SK-N-MC (cell line): ENCODE data around the gene DGCR2.
"Not testable (repeated sequence)": the region's sequence is repeated elsewhere in the genome, so short reads cannot be mapped to it uniquely, and the experiment has no call there.

Experiments
- DNase-seq: peaks from one replicate; pipeline ENCODE4 v3.0.0-alpha.2; 2011; ENCODE audit warnings: low read depth, low spot score
- H3K27ac ChIP-seq: fragments of 200-600 bp; sonication (generic); 2 replicates; pipeline ENCODE4 v1.5.1; 2016; ENCODE audit warnings: mixed run types
- H3K36me3 ChIP-seq: fragments of 200-600 bp; sonication (generic); 2 replicates; pipeline ENCODE4 v1.6.1; 2017; ENCODE audit warnings: antibody characterized with exemption, low read length, mixed read lengths; ENCODE audit not compliant: insufficient read depth
- H3K4me3 ChIP-seq: fragments of 200-600 bp; sonication (generic); 2 replicates; pipeline ENCODE4 v1.5.1; 2016
- H3K9ac ChIP-seq: fragments of 200-600 bp; sonication (generic); 2 replicates; pipeline ENCODE4 v1.8.0; 2017; ENCODE audit warnings: mixed run types, mixed read lengths; ENCODE audit not compliant: insufficient read length
- H3K9me3 ChIP-seq: fragments of 200-600 bp; sonication (generic); 2 replicates; pipeline ENCODE4 v1.6.1; 2017; ENCODE audit warnings: low read depth, mild to moderate bottlenecking, antibody characterized with exemption, low read length, moderate library complexity, mixed read lengths
- EZH2 ChIP-seq: fragments of 200-600 bp; sonication (generic); IDR thresholded peaks from one replicate; pipeline ENCODE4 v1.6.1; 2017; ENCODE audit warnings: antibody characterized with exemption
- FOXP2 ChIP-seq: optimal IDR thresholded peaks from 2 replicates; pipeline ENCODE3; 2011; ENCODE audit warnings: mild to moderate bottlenecking, moderate library complexity; ENCODE audit not compliant: insufficient read depth; ENCODE audit errors: extremely low read length, control extremely low read depth
- POLR2AphosphoS5 ChIP-seq: IDR thresholded peaks from 2 replicates; pipeline ENCODE4 v1.6.1; 2012; ENCODE audit warnings: mild to moderate bottlenecking, low read depth, low read length, borderline replicate concordance

Gene DGCR2

DNA sequence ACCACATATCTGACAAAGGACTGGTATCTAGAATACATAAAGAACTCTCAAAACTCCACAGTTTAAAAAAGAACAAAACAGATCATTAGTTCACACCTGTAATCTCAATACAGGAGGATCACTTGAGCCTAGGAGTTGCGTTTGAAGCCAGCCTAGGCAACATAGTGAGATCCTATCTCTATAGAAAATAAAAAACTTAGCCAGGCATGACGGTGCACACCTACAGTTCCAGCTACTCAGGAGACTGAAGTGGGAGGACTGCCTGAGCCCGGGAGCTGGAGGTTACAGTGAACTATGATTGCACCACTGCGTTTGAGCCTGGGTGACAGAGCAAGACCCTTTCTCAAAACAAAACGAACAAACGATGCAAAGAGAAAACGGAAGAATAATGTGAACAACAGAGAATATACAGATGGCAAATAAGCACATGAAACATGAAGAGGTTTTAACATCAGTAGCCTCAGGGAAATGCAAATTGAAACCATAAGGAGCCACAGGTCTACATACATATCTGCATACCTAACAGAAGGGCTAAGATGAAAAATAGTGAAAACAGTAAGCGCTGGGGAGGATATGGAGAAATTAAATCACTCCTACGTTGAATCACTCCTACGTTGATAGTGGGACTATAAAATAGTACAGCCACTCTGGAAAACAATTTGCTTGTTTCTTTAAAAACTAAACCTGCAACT lies 70.7 kb downstream of the DGCR2 start:
- DNase-seq, result no peak
- H3K36me3 ChIP-seq, result peaks cover 42% of the 10 kb centered on the region
- no peak overlapping the region for H3K4me3 ChIP-seq
- H3K9ac ChIP-seq, result no peak overlapping the region
- peak overlapping the region; percentile 6 for H3K27ac ChIP-seq
- TF ChIP-seq FOXP2 (no peak), POLR2AphosphoS5 (no peak), EZH2 (no peak)
- H3K9me3 ChIP-seq, result no peaks in the 10 kb centered on the region

DNA sequence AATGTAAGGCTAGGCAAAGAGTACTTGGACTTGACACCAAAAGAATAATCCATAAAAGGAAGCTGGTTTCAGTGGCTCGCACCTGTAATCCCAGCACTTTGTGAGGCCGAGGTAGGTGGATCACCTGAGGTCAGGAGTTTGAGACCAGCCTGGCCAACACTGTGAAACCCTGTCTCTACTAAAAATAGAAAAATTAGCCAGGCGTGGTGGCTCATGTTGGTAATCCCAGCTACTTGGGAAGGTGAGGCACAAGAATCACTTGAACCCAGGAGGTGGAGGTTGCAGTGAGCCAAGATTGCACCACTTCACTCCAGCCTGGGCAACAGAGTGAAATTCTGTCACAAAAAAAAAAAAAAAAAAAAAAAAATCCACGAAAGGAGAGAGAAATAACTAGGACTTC lies 71.4 kb downstream of the DGCR2 start:
- H3K9ac ChIP-seq, H3K9me3 ChIP-seq, H3K27ac ChIP-seq, DNase-seq, H3K4me3 ChIP-seq: not testable (repeated sequence)
- peaks cover 49% of the 10 kb centered on the region for H3K36me3 ChIP-seq

GRCh38 chr22:19050117-19050516 lies 72.1 kb downstream of the DGCR2 start:
- Histone ChIP-seq H3K9me3 (no peaks in the 10 kb centered on the region), H3K36me3 (peaks cover 56% of the 10 kb centered on the region), H3K9ac (no peak overlapping the region), H3K4me3 (no peak overlapping the region), H3K27ac (no peak overlapping the region)
- DNase-seq, result no peak
- TF ChIP-seq FOXP2 (no peak), POLR2AphosphoS5 (no peak), EZH2 (no peak)

DNA sequence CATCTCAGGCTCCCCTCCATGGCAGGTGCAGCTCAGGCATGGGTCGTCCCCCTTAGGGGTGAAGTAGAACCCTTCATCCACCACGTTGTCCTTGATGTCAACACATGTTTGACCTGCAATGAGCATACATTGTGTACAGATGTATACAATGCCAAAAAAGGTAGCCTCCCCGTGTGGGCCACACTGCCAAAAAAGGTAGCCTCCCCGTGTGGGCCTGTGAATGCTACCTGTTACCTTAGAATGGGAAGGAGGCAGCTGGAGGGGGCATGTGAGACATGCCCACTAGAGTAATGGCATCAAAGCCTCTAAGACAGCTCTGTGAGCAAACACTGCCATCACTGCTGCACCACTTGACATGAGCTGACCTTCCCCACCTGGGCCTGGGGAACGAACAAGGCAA lies 73.7 kb downstream of the DGCR2 start:
- TF ChIP-seq FOXP2, result no peak
- no peak for TF ChIP-seq EZH2
- TF ChIP-seq POLR2AphosphoS5, result no peak

GRCh38 chr22:19047993-19048392 lies 74.2 kb downstream of the DGCR2 start:
- DNase-seq, result no peak
- no peak for TF ChIP-seq FOXP2
- TF ChIP-seq POLR2AphosphoS5, result no peak
- no peak for TF ChIP-seq EZH2
- Histone ChIP-seq H3K9me3 (no peaks in the 10 kb centered on the region), H3K27ac (no peak overlapping the region), H3K4me3 (no peak overlapping the region), H3K36me3 (peaks cover 65% of the 10 kb centered on the region), H3K9ac (no peak overlapping the region)

More for the DNA sequence above, 73.7 kb downstream of the DGCR2 start:
- DNase-seq, result no peak
- no peak overlapping the region for H3K27ac ChIP-seq
- H3K36me3 ChIP-seq, result peaks cover 65% of the 10 kb centered on the region
- no peak overlapping the region for H3K4me3 ChIP-seq
- no peaks in the 10 kb centered on the region for H3K9me3 ChIP-seq
- H3K9ac ChIP-seq, result no peak overlapping the region

DNA sequence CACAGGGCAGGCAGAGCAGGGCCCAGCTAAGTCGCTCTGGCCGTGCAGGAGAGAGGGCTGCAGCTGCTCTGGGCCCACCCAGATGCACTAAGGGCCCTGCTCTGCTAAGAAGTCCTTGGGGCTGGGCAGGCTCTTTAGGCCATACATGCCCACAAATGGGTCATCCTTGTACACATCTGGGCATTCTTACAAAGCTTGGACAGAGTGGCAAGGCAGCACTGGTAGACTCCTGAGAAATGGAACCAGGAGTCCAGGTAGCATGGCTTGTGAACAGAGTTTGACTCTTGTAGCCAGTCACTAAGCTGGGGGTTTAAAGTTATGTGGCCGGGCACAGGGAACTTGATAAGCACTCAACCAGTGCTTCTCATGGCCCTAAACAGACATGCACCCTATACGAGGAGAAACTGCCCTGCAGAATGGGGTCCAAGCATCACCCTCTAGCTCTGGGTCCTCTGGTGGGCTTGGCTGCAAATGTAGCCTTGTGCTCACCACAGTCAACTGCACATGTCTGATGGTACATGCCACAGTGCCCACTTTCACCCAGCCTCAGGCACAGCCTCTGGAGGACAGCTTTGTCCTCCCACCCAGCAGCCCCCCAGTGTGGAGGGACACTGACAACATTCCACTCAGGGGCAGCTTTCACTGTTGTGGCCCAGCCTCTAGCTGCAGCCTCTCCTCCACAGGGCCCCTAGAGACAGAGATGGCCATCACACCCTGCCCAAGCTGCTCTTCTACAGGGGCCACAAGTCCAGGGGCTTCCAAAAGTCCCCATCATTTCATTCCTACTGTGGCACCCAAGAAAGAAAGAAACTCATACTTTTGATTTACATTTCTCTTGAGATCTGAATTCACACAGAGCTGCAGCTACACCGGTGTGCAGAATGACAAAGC lies 75.2 kb downstream of the DGCR2 start:
- Histone ChIP-seq H3K9me3 (no peaks in the 10 kb centered on the region), H3K27ac (no peak overlapping the region), H3K4me3 (no peak overlapping the region), H3K9ac (no peak overlapping the region), H3K36me3 (peaks cover 60% of the 10 kb centered on the region)
- DNase-seq, result no peak
- TF ChIP-seq EZH2, result no peak
- no peak for TF ChIP-seq FOXP2
- TF ChIP-seq POLR2AphosphoS5, result no peak

GRCh38 chr22:19046287-19046686 lies 75.9 kb downstream of the DGCR2 start:
- no peaks in the 10 kb centered on the region for H3K9me3 ChIP-seq
- no peak overlapping the region for H3K9ac ChIP-seq
- DNase-seq, result no peak
- peaks cover 60% of the 10 kb centered on the region for H3K36me3 ChIP-seq
- H3K4me3 ChIP-seq, result no peak overlapping the region
- TF ChIP-seq FOXP2 (no peak), EZH2 (no peak), POLR2AphosphoS5 (no peak)
- no peak overlapping the region for H3K27ac ChIP-seq

DNA sequence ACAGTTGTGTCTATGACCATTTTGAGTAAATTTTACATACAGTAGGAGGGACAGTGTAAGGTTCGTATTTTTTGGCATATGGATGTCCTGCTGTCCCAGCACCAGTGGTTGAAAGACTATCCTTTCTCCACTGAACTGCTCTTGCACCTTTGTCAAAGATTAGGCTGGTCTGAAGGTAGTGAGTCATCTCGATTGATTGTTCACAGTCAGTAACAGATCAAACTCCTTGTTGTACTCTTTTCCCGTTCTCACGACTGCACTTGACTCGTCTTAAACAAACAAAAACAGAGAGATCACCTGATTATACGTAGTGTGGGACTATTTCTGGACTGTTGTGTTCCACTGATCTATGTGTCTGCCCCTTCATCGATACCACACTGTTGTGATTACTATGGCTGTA lies 77.1 kb downstream of the DGCR2 start:
- H3K9ac ChIP-seq, result no peak overlapping the region
- DNase-seq, result no peak
- H3K36me3 ChIP-seq, result peaks cover 55% of the 10 kb centered on the region

DNA sequence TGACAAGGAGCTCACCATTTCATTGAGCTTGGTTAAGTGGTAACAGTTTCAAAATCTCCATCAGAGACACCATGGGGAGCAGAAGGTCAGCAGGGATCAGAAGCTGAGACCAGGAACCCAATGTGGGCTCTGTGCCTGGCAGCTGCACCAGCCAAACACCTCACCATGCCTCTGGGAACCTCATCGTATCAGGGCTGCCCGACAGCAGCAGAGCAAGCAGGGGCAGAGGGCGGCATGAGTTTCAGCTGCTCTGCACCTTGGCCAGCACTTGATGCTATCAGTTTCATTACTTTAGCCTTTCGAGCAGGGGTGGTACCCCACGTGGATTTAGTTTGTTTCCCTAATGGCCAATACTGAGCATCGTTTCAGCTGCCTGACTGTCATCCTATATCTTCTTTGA lies 77.8 kb downstream of the DGCR2 start:
- Histone ChIP-seq H3K4me3 (no peak overlapping the region), H3K27ac (no peak overlapping the region), H3K36me3 (peaks cover 50% of the 10 kb centered on the region), H3K9me3 (no peaks in the 10 kb centered on the region), H3K9ac (no peak overlapping the region)
- TF ChIP-seq POLR2AphosphoS5 (no peak), EZH2 (no peak), FOXP2 (no peak)
- DNase-seq, result no peak

More for the DNA sequence above, 77.1 kb downstream of the DGCR2 start:
- TF ChIP-seq POLR2AphosphoS5, result no peak
- no peak for TF ChIP-seq FOXP2
- no peak for TF ChIP-seq EZH2
- Histone ChIP-seq H3K4me3 (no peak overlapping the region), H3K9me3 (no peaks in the 10 kb centered on the region), H3K27ac (no peak overlapping the region)
